Measurements from ENCODE around the gene ZNF831.

ZNF831 gene

GRCh38 chr20:59139998-59140397 is 23.6 kb upstream of the ZNF831 start:
- H3K27ac ChIP-seq (ENCODE audit: insufficient read depth in 1 of 2, low read depth in 1 of 2, low read length in 2 of 2, poor library complexity in 1 of 2, severe bottlenecking in 2 of 2) = no peak overlapping the region
- H3K36me3 ChIP-seq (ENCODE audit: control insufficient read depth in 4 of 4, insufficient read depth in 4 of 4, low read length in 3 of 4) = no peaks in the 10 kb centered on the region
- H3K4me1 ChIP-seq (ENCODE audit: control extremely low read depth in 1 of 4, control insufficient read depth in 4 of 4, insufficient read depth in 4 of 4, low read length in 3 of 4) = peaks cover 0 to 13% (median 4%) of the 10 kb centered on the region in 4 experiments
- no peaks in the 10 kb centered on the region for H3K9me3 ChIP-seq (ENCODE audit: control extremely low read depth in 1 of 5, control insufficient read depth in 4 of 5, insufficient read depth in 2 of 5, low read depth in 1 of 5, low read length in 4 of 5)
- no peaks in the 10 kb centered on the region for H3K27me3 ChIP-seq (replicated peaks in 2 of 5; ENCODE audit: control insufficient read depth in 4 of 5, insufficient read depth in 5 of 5, low read length in 4 of 5)
- H3K4me3 ChIP-seq (ENCODE audit: control insufficient read depth in 1 of 7, extremely low read depth in 1 of 7, insufficient read depth in 4 of 7, low read depth in 2 of 7, low read length in 6 of 7) = no peak overlapping the region
- WGBS (ENCODE audit: insufficient coverage) = 13% methylated on average over 1 of the region's 1 CpG
- peak in 2 of 3 donors; percentile 70 to 81 for DNase-seq
- CTCF ChIA-PET = no interaction called here
- POLR2A ChIA-PET = no interaction called here

- no peaks in the 10 kb centered on the region for H3K27me3 ChIP-seq (replicated peaks in 2 of 5; ENCODE audit: control insufficient read depth in 4 of 5, insufficient read depth in 5 of 5, low read length in 4 of 5)
- peak in 1 of 3 donors; percentile 30 for DNase-seq
- no peaks in the 10 kb centered on the region for H3K36me3 ChIP-seq (ENCODE audit: control insufficient read depth in 4 of 4, insufficient read depth in 4 of 4, low read length in 3 of 4)
- POLR2A ChIA-PET = no interaction called here
- CTCF ChIA-PET = interaction anchor here (1.1 to 2.6 kb wide), 2 partner anchors 20 to 66 kb away, joined by 4 to 9 read pairs; no protein-coding TSS in a partner anchor
- 98% methylated on average over 11 of the region's 13 CpGs for WGBS (ENCODE audit: insufficient coverage)
- H3K4me1 ChIP-seq (ENCODE audit: control extremely low read depth in 1 of 4, control insufficient read depth in 4 of 4, insufficient read depth in 4 of 4, low read length in 3 of 4) = peaks cover 10 to 33% (median 12%) of the 10 kb centered on the region in 4 experiments
- H3K4me3 ChIP-seq (ENCODE audit: control insufficient read depth in 1 of 7, extremely low read depth in 1 of 7, insufficient read depth in 4 of 7, low read depth in 2 of 7, low read length in 6 of 7) = no peak overlapping the region
- H3K27ac ChIP-seq (ENCODE audit: insufficient read depth in 1 of 2, low read depth in 1 of 2, low read length in 2 of 2, poor library complexity in 1 of 2, severe bottlenecking in 2 of 2) = no peak overlapping the region
- H3K9me3 ChIP-seq (ENCODE audit: control extremely low read depth in 1 of 5, control insufficient read depth in 4 of 5, insufficient read depth in 2 of 5, low read depth in 1 of 5, low read length in 4 of 5) = no peaks in the 10 kb centered on the region
Measured at GRCh38 chr20:59141818-59142581, 21.6 kb upstream of the ZNF831 start.

- Histone ChIP-seq H3K4me3 (ENCODE audit: control insufficient read depth in 1 of 7, extremely low read depth in 1 of 7, insufficient read depth in 4 of 7, low read depth in 2 of 7, low read length in 6 of 7) (no peak overlapping the region), H3K27me3 (replicated peaks in 2 of 5; ENCODE audit: control insufficient read depth in 4 of 5, insufficient read depth in 5 of 5, low read length in 4 of 5) (no peaks in the 10 kb centered on the region), H3K36me3 (ENCODE audit: control insufficient read depth in 4 of 4, insufficient read depth in 4 of 4, low read length in 3 of 4) (no peaks in the 10 kb centered on the region), H3K27ac (ENCODE audit: insufficient read depth in 1 of 2, low read depth in 1 of 2, low read length in 2 of 2, poor library complexity in 1 of 2, severe bottlenecking in 2 of 2) (no peak overlapping the region), H3K4me1 (ENCODE audit: control extremely low read depth in 1 of 4, control insufficient read depth in 4 of 4, insufficient read depth in 4 of 4, low read length in 3 of 4) (peaks cover 14 to 45% (median 22%) of the 10 kb centered on the region in 4 experiments), H3K9me3 (ENCODE audit: control extremely low read depth in 1 of 5, control insufficient read depth in 4 of 5, insufficient read depth in 2 of 5, low read depth in 1 of 5, low read length in 4 of 5) (no peaks in the 10 kb centered on the region)
- ChIA-PET POLR2A (no interaction called here), CTCF (interaction anchor here (0.6 to 2.6 kb wide), 2 partner anchors 13 to 22 kb away, joined by 3 to 9 read pairs; no protein-coding TSS in a partner anchor)
- DNase-seq = no peak
- 97% methylated on average over 4 of the region's 5 CpGs for WGBS (ENCODE audit: insufficient coverage)
Measured at GRCh38 chr20:59143326-59143725, 20.3 kb upstream of the ZNF831 start.

- Histone ChIP-seq H3K27ac (ENCODE audit: insufficient read depth in 1 of 2, low read depth in 1 of 2, low read length in 2 of 2, poor library complexity in 1 of 2, severe bottlenecking in 2 of 2) (no peak overlapping the region), H3K27me3 (replicated peaks in 2 of 5; ENCODE audit: control insufficient read depth in 4 of 5, insufficient read depth in 5 of 5, low read length in 4 of 5) (no peaks in the 10 kb centered on the region), H3K4me3 (ENCODE audit: control insufficient read depth in 1 of 7, extremely low read depth in 1 of 7, insufficient read depth in 4 of 7, low read depth in 2 of 7, low read length in 6 of 7) (no peak overlapping the region), H3K4me1 (ENCODE audit: control extremely low read depth in 1 of 4, control insufficient read depth in 4 of 4, insufficient read depth in 4 of 4, low read length in 3 of 4) (peaks cover 14 to 50% (median 30%) of the 10 kb centered on the region in 4 experiments), H3K36me3 (ENCODE audit: control insufficient read depth in 4 of 4, insufficient read depth in 4 of 4, low read length in 3 of 4) (no peaks in the 10 kb centered on the region), H3K9me3 (ENCODE audit: control extremely low read depth in 1 of 5, control insufficient read depth in 4 of 5, insufficient read depth in 2 of 5, low read depth in 1 of 5, low read length in 4 of 5) (no peaks in the 10 kb centered on the region)
- WGBS (ENCODE audit: insufficient coverage) = 84% methylated on average over 5 of the region's 9 CpGs
- DNase-seq = peak in 2 of 3 donors; percentile 46 to 53
- ChIA-PET CTCF (interaction anchor here (2.6 kb wide), 1 partner anchor 23 kb away, joined by 9 read pairs; no protein-coding TSS in a partner anchor), POLR2A (no interaction called here)
Measured at GRCh38 chr20:59144179-59144830, 19.3 kb upstream of the ZNF831 start.

- Histone ChIP-seq H3K4me3 (ENCODE audit: control insufficient read depth in 1 of 7, extremely low read depth in 1 of 7, insufficient read depth in 4 of 7, low read depth in 2 of 7, low read length in 6 of 7) (no peak overlapping the region), H3K27me3 (replicated peaks in 2 of 5; ENCODE audit: control insufficient read depth in 4 of 5, insufficient read depth in 5 of 5, low read length in 4 of 5) (no peaks in the 10 kb centered on the region), H3K9me3 (ENCODE audit: control extremely low read depth in 1 of 5, control insufficient read depth in 4 of 5, insufficient read depth in 2 of 5, low read depth in 1 of 5, low read length in 4 of 5) (no peaks in the 10 kb centered on the region), H3K27ac (ENCODE audit: insufficient read depth in 1 of 2, low read depth in 1 of 2, low read length in 2 of 2, poor library complexity in 1 of 2, severe bottlenecking in 2 of 2) (no peak overlapping the region), H3K36me3 (ENCODE audit: control insufficient read depth in 4 of 4, insufficient read depth in 4 of 4, low read length in 3 of 4) (no peaks in the 10 kb centered on the region), H3K4me1 (ENCODE audit: control extremely low read depth in 1 of 4, control insufficient read depth in 4 of 4, insufficient read depth in 4 of 4, low read length in 3 of 4) (peaks cover 14 to 52% (median 35%) of the 10 kb centered on the region in 4 experiments)
- no peak for DNase-seq
- POLR2A ChIA-PET = no interaction called here
- CTCF ChIA-PET = no interaction called here
- 96% methylated on average over 4 of the region's 4 CpGs for WGBS (ENCODE audit: insufficient coverage)
Measured at GRCh38 chr20:59144831-59145196, 18.8 kb upstream of the ZNF831 start.

GRCh38 chr20:59145247-59145923 is 18.2 kb upstream of the ZNF831 start:
- Histone ChIP-seq H3K27me3 (replicated peaks in 2 of 5; ENCODE audit: control insufficient read depth in 4 of 5, insufficient read depth in 5 of 5, low read length in 4 of 5) (no peaks in the 10 kb centered on the region), H3K36me3 (ENCODE audit: control insufficient read depth in 4 of 4, insufficient read depth in 4 of 4, low read length in 3 of 4) (no peaks in the 10 kb centered on the region), H3K4me3 (ENCODE audit: control insufficient read depth in 1 of 7, extremely low read depth in 1 of 7, insufficient read depth in 4 of 7, low read depth in 2 of 7, low read length in 6 of 7) (peak overlapping the region in 1 of 7 experiments; percentile 46), H3K27ac (ENCODE audit: insufficient read depth in 1 of 2, low read depth in 1 of 2, low read length in 2 of 2, poor library complexity in 1 of 2, severe bottlenecking in 2 of 2) (no peak overlapping the region), H3K9me3 (ENCODE audit: control extremely low read depth in 1 of 5, control insufficient read depth in 4 of 5, insufficient read depth in 2 of 5, low read depth in 1 of 5, low read length in 4 of 5) (no peaks in the 10 kb centered on the region), H3K4me1 (ENCODE audit: control extremely low read depth in 1 of 4, control insufficient read depth in 4 of 4, insufficient read depth in 4 of 4, low read length in 3 of 4) (peaks cover 15 to 54% (median 41%) of the 10 kb centered on the region in 4 experiments)
- no peak for DNase-seq
- CTCF ChIA-PET = no interaction called here
- POLR2A ChIA-PET = no interaction called here
- WGBS (ENCODE audit: insufficient coverage) = 100% methylated on average over 2 of the region's 5 CpGs

Measured in common myeloid progenitor, CD34-positive (primary cell).